HepG2 (cell line): ENCODE data around the gene TMED3. TPM values are rescaled to one million over a fixed set of nuclear protein-coding genes. Genes with fewer than 3 reads are reported as not detected.

ENCODE experiments used
- E2F5 ChIP-seq: sonication (generic); formaldehyde crosslinking; conservative IDR thresholded peaks from 2 replicates; pipeline ENCODE4 v1.4.0; 2020; ENCODE audit warnings: missing genetic modification reagents
- LRRFIP1 ChIP-seq: sonication (generic); formaldehyde crosslinking; conservative IDR thresholded peaks from 2 replicates; pipeline ENCODE4 v1.4.0; 2020; ENCODE audit warnings: missing genetic modification reagents
- MLX ChIP-seq: IDR thresholded peaks from 2 replicates; pipeline ENCODE4 v1.6.1; 2016
- ONECUT2 ChIP-seq: sonication (generic); formaldehyde crosslinking; IDR thresholded peaks from 2 replicates; pipeline ENCODE4 v1.4.0; 2020; ENCODE audit warnings: missing genetic modification reagents
- PRDM15 ChIP-seq: sonication (generic); formaldehyde crosslinking; IDR thresholded peaks from 2 replicates; pipeline ENCODE4 v1.4.0; 2020; ENCODE audit warnings: missing genetic modification reagents
- RARG ChIP-seq: sonication (generic); formaldehyde crosslinking; IDR thresholded peaks from 2 replicates; pipeline ENCODE4 v1.4.0; 2020; ENCODE audit warnings: low read depth, mild to moderate bottlenecking, missing genetic modification reagents
- RBM22 ChIP-seq: fragments of 200-400 bp; formaldehyde crosslinking; optimal IDR thresholded peaks from 2 replicates; pipeline ENCODE3; 2017; ENCODE audit warnings: mild to moderate bottlenecking, low read length, moderate library complexity
- RFX3 ChIP-seq: IDR thresholded peaks from 2 replicates; pipeline ENCODE4 v1.6.1; 2016; ENCODE audit warnings: missing biosample characterization, missing genetic modification reagents
- SMAD1 ChIP-seq: sonication (generic); formaldehyde crosslinking; IDR thresholded peaks from 2 replicates; pipeline ENCODE4 v1.4.0; 2020; ENCODE audit warnings: missing genetic modification reagents, low read depth, mild to moderate bottlenecking, borderline replicate concordance
- THAP8 ChIP-seq: sonication (generic); formaldehyde crosslinking; IDR thresholded peaks from 2 replicates; pipeline ENCODE4 v1.5.1; 2020; ENCODE audit warnings: missing genetic modification reagents, mild to moderate bottlenecking, borderline replicate concordance
- WIZ ChIP-seq: sonication (generic); formaldehyde crosslinking; IDR thresholded peaks from 2 replicates; pipeline ENCODE4 v1.5.1; 2020; ENCODE audit warnings: mild to moderate bottlenecking, missing genetic modification reagents
- ZMAT5 ChIP-seq: sonication (generic); formaldehyde crosslinking; IDR thresholded peaks from 2 replicates; pipeline ENCODE4 v1.5.0; 2020; ENCODE audit warnings: mild to moderate bottlenecking, low read depth, missing genetic modification reagents, borderline replicate concordance
- ZNF253 ChIP-seq: sonication (generic); formaldehyde crosslinking; IDR thresholded peaks from 2 replicates; pipeline ENCODE4 v1.8.0; 2022; ENCODE audit warnings: mild to moderate bottlenecking, missing genetic modification reagents, borderline replicate concordance
- ZNF256 ChIP-seq: sonication (generic); formaldehyde crosslinking; conservative IDR thresholded peaks from 2 replicates; pipeline ENCODE4 v1.4.0; 2020; ENCODE audit warnings: missing genetic modification reagents
- ZNF619 ChIP-seq: sonication (generic); formaldehyde crosslinking; IDR thresholded peaks from 2 replicates; pipeline ENCODE4 v1.4.0; 2020; ENCODE audit warnings: mild to moderate bottlenecking, missing genetic modification reagents
- ZNF713 ChIP-seq: sonication (generic); formaldehyde crosslinking; IDR thresholded peaks from 2 replicates; pipeline ENCODE4 v1.4.0; 2020; ENCODE audit warnings: mild to moderate bottlenecking, missing genetic modification reagents
- ZNF772 ChIP-seq: sonication (generic); formaldehyde crosslinking; IDR thresholded peaks from 2 replicates; pipeline ENCODE4 v1.5.0; 2020; ENCODE audit warnings: mild to moderate bottlenecking, missing genetic modification reagents
- polyA plus RNA-seq, 8 experiments: library from polyadenylated mRNA; depleted of rRNA in 3 of 8; stranded (reverse) in 7 of 8; unstranded in 1 of 8; fragments of >200 nt; fragmentation: Illumina TruSeq in 4 of 8; extraction: Trizol in 4 of 8; gene quantifications; 2 replicates each; pipeline versions ENCODE4 v1.2.1 to v1.2.3, GENCODE V29; 2011 to 2016; ENCODE audit warnings: low read depth in 4 of 8, missing spikeins in 1 of 8, mixed read lengths in 1 of 8; ENCODE audit not compliant: insufficient read depth in 1 of 8
- total RNA-seq, 5 experiments: library from RNA; depleted of rRNA; stranded (reverse); fragments of >200 nt; fragmentation: Illumina TruSeq; extraction: Trizol; gene quantifications; 2 replicates each; pipeline ENCODE4 v1.2.3, GENCODE V29; 2016; ENCODE audit warnings: low read depth in 1 of 5

The TMED3 gene
- total and polyA plus RNA-seq, 2 of the 13 experiments (the other 11 are each of a cell fraction or from before 2014, with no cell fraction given) = 125 to 155 TPM

- TF ChIP-seq ZNF772 (CRISPR knock-in tag) = peak; percentile 80; the same call in 1 of the 2 replicates
- 0 out of 2 replicates have a peak, but pooled peaks have one; percentile 35 for TF ChIP-seq ZNF619 (CRISPR knock-in tag)
- TF ChIP-seq RFX3 = no peak
- TF ChIP-seq E2F5 = no peak
- TF ChIP-seq RBM22 = no peak
- no peak; the same call in 1 of the 2 replicates for TF ChIP-seq ZNF253 (CRISPR knock-in tag)
- TF ChIP-seq THAP8 (CRISPR knock-in tag) = 0 out of 2 replicates have a peak, but pooled peaks have one; percentile 71
- no peak for TF ChIP-seq ZMAT5 (CRISPR knock-in tag)
- TF ChIP-seq MLX (CRISPR knock-in tag) = no peak
- peak; percentile 74; the same call in 1 of the 2 replicates for TF ChIP-seq ZNF713
- no peak for TF ChIP-seq ONECUT2 (CRISPR knock-in tag)
- TF ChIP-seq LRRFIP1 (CRISPR knock-in tag) = no peak
- TF ChIP-seq RARG = no peak
- peak; percentile 85; the same call in 1 of the 2 replicates for TF ChIP-seq WIZ (CRISPR knock-in tag)
- 0 out of 2 replicates have a peak, but pooled peaks have one; percentile 74 for TF ChIP-seq SMAD1 (CRISPR knock-in tag)
- no peak; the same call in 1 of the 2 replicates for TF ChIP-seq PRDM15 (CRISPR knock-in tag)
- peak; percentile 81; the same call in 1 of the 2 replicates for TF ChIP-seq ZNF256 (CRISPR knock-in tag)
Observed at GRCh38 chr15:79310985-79311900, at the start of gene TMED3 (continued).
